SU-DHL-6 (cell line): Measurements from ENCODE around the gene ST7.

Source experiments
- EZH2phosphoT487 ChIP-seq: fragments of 200-600 bp; sonication (generic), shearing (Covaris generic); conservative IDR thresholded peaks from 2 replicates; pipeline ENCODE4 v1.6.1; 2018; ENCODE audit warnings: mild to moderate bottlenecking, antibody characterized with exemption, low read length, moderate library complexity, mixed read lengths
- TF ChIP-seq, protein P1 (sequence below): fragments of 200-600 bp; sonication (generic); IDR thresholded peaks from one replicate; pipeline ENCODE4 v1.5.1; 2017; ENCODE audit warnings: antibody characterized with exemption, mild to moderate bottlenecking, low read length, moderate library complexity; ENCODE audit not compliant: insufficient read depth, poor library complexity, severe bottlenecking

GRCh38 chr7:117101026-117101425, 147.7 kb downstream of the ST7 start:
- TF ChIP-seq, protein P1, sequence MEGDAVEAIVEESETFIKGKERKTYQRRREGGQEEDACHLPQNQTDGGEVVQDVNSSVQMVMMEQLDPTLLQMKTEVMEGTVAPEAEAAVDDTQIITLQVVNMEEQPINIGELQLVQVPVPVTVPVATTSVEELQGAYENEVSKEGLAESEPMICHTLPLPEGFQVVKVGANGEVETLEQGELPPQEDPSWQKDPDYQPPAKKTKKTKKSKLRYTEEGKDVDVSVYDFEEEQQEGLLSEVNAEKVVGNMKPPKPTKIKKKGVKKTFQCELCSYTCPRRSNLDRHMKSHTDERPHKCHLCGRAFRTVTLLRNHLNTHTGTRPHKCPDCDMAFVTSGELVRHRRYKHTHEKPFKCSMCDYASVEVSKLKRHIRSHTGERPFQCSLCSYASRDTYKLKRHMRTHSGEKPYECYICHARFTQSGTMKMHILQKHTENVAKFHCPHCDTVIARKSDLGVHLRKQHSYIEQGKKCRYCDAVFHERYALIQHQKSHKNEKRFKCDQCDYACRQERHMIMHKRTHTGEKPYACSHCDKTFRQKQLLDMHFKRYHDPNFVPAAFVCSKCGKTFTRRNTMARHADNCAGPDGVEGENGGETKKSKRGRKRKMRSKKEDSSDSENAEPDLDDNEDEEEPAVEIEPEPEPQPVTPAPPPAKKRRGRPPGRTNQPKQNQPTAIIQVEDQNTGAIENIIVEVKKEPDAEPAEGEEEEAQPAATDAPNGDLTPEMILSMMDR = no peak
- TF ChIP-seq EZH2phosphoT487 = no peak
